Measurements from ENCODE around the gene GABRD.

Gene GABRD

DNA sequence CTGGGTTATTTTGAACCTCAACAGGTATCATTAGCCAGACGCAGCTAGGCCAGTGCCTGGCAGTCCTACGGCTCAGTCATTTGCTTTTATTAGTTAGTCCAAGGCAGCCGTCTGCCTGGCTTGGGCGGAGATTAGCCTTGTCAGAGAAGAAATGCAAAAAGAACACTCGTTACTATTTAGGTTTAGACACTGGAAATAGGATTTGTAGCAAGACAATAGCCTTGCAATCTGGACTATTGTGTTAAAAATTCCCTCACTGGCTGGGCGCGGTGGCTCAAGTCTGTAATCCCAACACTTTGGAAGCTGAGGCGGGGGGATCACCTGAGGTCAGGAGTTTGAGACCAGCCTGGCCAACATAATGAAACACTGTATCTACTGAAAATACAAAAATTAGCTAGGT lies 20.1 kb downstream of the GABRD start:
- DNase-seq (ENCODE audit: low spot score) = no peak

DNA sequence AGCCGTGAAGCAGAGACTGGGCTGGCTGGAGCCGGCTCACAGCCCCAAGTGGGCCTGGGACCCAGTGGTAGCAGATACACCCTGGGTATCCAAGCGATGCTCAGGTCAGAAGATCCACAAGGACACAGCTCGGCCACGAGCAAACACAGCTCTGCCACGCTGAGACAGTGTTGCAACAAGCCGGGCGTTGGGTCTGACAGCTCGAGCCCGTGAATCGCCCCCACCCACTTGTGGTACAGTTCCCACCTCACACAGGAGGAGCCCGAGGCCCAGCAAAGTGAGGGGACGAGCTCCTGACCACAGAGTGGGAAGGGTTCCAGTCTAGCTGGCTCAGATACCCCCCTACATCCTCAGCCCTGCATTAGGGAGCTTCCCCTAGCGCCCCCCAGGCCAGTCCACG lies 22.2 kb downstream of the GABRD start:
- no peak for DNase-seq (ENCODE audit: low spot score)

DNA sequence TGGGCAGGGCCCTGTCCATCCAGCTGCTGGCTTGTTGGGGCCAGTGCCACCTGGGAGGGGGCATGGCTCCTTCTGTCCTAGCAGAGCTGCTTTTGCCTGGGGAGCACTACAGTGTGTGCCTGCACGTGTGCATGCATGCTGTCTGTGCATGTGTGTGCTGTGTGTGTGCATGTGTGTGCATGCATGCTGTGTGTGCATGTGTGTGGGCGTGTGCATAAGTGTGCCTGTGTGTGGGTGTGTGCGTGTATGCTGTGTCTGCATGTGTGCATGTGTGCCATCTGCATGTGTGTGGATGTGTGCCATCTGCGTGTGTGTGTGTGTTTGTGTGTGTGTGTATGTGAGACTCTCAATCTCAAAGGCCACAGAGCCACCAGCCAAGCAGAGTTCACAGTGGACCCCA lies 22.7 kb downstream of the GABRD start:
- no peak for DNase-seq (ENCODE audit: low spot score)

DNA sequence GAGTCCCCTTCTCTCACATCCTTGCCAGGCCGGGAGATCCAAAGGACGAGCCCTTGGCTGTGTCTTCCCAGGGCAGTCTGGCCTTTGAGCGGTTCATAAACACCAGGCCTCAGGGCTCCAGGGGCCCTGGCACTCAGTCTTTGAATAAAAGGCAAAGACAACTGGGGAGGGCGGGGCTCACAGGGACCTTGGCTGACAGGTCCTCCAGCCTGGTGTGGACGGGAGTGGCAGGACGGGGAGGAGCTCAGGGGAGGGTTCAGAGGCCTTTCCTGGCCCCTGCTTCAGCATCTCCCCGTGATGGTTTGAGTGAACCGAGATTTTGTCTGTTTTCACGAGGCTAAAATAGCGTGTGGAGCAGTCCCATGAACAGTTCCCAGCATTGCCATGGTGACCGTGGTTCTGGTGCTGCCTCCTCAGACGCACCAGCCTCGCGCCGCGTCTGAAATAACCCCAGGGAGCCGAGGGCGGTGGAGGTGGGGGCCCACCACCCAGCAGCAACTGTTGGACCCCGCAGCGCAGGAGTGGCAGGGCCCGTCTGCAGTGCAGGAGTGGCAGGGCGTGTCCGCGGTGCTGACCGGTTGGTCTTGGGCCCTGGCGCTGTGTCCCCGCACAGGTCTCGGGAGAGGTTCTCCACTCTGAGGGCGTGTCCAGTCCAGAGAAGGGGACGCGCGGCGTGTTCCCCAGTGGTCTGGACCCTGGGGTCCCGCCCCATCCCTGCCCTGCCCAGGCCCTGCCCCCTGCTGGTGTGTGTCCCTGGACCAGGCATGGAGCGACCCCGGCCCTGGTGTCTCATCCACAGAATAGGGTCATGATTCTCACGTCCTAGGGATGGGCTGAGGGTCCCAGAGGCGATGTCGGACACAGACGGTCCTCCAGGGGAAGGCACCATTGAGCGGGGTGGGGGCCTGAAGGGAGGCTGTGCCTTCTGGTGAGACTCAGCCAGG lies 24.0 kb downstream of the GABRD start:
- DNase-seq (ENCODE audit: low spot score) = no peak

DNA sequence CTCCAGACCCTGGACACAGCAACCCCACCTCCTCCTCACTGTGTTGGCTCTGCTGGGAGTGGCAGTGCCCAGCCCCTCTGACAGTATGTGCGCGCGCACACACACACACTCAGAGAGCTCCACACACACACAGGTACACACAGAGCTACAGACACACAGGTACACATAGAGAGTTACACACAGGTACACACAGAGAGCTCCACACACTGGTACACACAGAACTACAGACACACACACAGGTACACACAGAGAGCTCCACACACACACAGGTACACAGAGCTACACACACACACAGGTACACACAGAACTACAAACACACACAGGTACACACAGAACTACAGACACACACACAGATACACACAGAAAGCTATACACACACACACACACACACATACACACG lies 24.7 kb downstream of the GABRD start:
- no peak for DNase-seq (ENCODE audit: low spot score)

DNA sequence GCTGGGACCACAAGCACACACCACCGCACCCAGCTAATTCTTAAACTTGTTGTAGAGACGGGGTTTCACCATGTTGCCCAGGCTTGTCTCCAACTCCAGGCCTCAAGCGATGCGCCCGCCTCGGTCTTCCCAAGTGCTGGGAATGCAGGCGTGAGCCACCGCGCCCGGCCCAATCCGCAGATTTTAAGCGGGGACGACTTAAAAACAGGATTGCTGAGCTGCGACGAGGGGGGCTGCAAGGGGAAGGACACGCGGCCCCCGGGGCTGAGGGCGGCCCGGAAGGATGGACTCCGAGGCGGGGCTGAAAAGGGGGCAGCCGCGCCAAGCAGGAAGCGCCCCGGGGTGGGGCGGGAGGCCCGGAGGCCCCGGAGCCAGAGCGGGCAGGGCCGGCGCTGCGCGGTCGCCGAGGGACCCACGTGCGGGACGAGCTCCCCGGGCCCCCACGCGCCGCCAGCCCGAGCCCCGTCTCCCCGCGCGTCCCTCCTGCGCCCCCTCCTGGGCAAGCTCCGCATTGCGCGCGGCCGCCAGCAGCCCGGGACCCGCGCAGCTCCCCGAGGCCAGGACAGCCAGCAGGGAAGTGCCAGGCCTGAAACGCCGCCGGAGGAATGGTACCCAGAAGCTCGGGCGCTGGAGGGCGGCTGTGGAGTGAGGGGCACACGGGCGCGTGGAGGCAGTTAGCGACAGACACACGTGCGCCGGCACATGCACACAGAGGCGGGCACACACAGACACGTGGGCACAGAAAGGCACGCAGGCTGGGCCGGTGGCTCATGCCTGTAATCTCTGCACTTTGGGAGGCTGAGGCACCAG lies 25.6 kb downstream of the GABRD start:
- peak; percentile 88 for DNase-seq (ENCODE audit: low spot score)

DNA sequence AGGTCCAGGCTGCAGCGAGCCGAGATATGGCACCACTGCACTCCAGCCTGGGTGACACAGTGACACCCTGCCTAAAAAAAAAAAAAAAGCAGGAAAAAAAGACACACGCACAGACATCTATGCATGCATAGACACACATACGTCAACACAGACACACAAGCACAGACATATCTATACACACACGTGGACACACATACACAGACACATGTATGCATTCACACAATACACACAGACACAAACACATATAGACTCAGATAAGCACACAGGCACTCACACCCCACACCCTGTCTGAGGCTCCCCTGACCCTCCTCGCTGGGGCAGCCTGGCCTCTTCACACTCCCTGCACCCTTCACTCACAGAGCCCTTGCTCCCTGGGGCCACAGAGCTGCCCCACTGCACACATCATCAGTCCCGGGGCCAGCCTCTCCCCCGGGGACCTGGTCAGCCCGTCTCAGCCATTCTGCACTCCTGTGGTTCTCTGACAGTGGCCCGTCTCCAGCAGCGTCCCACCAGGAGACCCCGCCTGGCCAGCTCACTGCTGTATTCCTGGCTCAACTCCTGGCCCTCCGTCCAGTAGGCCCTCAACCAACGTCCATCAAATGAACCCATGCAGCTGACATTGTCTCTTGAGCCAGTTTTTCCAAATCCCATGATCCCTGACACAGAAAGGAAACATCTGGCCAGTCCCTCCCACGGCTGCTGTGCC lies 26.5 kb downstream of the GABRD start:
- DNase-seq (ENCODE audit: low spot score) = no peak

DNA sequence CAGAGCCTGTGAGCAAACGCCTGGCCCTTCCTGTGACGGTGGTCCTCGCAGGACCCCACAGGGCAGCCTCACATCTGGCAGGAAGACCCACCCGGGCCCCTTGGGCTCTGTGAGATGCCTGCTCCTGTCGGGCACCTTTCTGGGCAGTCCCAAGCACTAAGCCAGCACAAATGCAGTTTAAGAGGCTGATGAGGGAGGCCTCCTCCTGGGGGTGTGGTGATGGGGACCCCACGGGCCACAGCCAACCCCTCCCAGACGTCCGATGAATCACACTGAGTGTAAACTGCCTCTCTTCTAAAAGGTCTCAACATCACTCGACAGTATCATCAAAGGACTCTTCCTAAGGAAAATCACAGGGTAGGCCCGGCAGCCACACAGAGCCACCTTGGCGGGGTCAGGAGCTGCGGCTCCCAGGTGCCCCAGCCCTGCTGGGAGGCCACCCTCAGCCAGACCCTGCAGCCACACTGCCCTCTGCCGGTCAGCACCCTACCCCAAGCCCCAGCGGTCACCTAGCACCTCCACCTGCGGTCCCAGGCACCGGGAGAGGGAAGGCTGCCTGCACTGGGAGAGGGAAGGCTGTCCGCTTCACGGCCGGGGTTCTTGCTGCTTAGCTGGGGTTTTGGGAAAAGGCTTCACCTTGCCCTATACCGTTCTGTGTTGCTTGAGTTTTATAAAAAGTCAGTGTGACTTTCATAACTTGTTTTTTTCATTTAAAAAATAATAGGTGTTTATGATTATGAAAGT lies 27.2 kb downstream of the GABRD start:
- DNase-seq (ENCODE audit: low spot score) = peak; percentile 83

DNA sequence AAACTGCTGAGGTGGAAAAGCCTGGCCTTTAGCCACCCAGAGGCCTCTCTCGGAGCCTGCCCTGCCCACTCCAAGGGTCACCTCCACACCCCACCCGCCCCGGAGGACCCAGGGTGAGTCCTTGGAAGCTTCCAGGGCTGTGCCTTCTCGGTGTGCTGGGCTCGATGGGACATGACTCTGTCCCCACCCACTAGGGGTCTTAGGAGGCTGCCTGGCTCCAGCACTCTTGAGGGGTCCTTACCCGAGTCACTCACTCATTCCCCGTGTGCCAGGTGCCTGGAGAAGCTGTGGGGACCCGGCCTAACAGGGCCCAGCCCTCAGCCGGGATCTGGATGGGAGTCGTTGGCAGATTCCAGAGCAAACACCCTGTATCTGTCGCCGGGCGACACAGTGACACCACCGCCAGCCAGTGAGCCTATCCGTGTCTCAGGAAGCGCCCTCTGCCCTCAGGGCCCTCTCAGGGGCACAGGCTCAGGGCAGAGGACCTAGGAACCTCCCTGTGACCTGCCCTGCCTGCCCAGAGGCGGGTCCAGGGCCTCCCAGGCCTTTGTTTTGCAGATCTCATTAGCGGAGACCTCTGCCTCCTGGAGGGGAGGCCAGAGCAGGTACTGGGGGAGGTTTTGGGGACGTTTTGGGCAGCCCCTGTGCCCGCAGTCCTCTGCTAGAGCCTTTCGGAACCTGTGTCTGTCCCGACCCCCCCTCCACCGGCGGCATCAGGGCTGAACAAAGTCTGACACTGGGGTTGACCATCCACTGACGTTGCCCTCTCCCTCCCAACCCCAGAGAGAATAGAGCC lies 28.0 kb downstream of the GABRD start:
- no peak for DNase-seq (ENCODE audit: low spot score)

DNA sequence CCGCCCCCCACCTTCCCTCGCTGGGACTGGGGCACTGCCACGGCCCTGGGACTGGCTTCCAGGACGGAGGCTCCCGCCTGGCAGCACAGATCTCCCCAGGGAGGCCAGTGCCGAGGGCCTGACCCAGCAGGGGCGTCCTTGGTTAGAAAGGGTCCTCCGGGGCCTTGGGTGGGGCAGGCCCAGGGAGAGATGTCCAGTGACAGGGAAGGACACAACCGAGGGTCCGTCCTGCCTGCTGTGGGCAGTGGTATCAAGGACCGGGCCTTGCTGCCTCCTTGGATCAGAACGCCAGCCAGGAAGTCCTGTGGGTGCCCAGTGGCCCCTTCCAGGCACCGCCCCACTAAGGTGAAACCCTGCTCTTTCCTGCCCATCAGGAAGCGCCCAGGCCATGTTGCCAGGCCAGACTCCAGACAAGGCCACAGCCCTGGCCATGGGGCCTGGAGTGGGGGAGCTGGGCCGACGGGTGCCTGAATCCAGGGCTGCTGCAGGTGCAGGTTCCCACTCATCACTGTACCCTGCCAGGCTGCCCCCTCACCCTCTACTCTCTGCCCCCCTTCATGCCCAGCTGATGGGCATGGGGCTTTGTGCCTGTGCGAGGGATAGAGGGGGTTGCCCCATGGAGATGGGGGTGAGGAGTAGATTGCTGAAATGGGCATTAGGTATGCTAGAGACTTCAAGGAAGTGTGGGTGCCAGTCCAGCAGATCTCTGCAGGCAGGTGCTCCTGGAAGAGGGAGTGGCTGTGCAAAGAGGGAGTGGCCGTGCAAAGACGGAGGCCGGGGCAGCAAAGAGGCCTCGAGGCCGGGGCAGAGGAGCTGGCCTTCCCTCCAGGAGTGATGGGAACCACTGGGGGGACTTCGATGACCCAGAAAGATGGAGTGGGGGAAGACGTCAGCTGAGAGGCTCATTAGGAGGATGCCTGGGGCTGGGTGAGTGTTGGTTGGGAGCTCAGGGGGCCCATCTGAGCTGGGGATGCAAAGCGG lies 28.9 kb downstream of the GABRD start:
- DNase-seq (ENCODE audit: low spot score) = no peak

DNA sequence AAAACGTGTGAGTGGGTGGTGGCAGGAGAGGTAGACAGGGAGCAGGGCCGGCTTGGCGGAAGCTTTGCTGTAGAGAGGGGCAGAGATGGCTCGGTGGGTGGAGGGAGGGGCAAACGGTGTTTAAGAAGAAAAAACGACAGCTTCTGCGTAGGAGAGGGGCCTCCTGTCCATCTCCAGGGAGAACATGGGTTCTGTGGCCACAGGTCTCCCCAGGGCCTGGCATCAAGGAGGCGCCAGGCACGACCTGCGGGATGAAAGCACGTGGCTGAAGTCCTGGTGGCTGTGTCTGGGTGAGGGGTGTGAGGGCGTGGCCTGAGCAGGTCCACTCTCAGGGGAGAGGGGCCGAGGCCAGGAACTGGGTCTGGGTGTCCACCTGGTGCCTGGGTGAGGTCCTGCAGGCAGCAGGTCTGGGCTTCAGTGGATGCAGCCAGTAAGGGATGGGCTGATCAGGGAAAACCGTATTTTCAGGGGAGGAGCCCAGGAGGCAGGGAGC lies 30.1 kb downstream of the GABRD start:
- DNase-seq (ENCODE audit: low spot score) = peak; percentile 82

DNA sequence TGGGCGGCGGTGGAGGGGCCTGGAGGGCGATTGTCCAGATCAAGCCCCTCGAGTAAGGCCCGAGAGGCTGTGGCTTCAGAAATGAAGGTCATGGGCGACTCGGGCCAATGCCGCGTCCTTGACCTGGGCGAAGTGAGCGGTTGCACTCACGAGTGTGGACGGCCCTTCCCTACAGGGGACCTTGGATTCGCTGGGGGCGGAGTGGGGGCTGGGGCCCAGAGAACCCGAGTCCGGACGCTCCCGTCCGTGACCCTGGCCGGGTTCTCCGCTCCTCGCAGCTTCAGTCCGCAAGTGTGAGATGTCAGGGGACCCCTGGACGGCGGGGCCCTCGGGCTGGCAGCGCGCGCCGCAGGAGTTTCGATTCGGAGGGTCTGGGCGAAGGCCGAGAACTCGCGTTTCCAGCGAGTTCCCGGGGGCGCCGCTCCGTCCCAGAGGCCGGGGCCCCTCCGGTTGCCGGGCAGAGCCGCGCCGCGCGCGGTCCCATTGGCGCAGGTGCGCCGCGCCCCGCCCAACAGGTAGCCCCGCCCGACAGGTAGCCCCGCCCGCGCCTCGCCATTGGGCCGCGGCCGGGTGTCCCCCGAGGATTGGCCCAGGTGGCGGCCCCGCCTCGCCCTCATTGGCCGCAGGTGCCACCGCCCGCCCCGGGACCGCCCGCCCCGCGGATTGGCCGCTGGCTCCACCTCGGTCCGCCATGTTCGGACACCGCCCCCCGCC lies 30.7 kb downstream of the GABRD start, which contains the start of gene PRKCZ:
Gene PRKCZ, plus strand, starts transcription at position 694 of the 714 bp plus-strand sequence. CDS start 220 bp downstream, outside the sequence.
- peak; percentile 95 for DNase-seq (ENCODE audit: low spot score)

DNA sequence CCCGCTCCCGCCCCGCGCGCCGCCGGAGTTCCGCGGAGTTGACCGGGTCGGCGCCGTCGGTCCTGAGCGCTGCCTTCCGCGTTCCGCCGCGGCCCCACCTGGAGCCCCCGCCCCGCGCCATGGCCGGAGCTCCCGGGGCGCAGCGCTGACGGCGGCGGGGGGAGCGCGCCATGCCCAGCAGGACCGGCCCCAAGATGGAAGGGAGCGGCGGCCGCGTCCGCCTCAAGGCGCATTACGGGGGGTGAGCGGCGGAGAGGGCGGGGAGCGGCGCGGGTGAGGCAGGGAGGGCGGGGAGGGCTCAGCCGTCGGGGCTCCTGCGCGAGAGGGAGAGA lies 31.3 kb downstream of the GABRD start:
- no peak for DNase-seq (ENCODE audit: low spot score)

DNA sequence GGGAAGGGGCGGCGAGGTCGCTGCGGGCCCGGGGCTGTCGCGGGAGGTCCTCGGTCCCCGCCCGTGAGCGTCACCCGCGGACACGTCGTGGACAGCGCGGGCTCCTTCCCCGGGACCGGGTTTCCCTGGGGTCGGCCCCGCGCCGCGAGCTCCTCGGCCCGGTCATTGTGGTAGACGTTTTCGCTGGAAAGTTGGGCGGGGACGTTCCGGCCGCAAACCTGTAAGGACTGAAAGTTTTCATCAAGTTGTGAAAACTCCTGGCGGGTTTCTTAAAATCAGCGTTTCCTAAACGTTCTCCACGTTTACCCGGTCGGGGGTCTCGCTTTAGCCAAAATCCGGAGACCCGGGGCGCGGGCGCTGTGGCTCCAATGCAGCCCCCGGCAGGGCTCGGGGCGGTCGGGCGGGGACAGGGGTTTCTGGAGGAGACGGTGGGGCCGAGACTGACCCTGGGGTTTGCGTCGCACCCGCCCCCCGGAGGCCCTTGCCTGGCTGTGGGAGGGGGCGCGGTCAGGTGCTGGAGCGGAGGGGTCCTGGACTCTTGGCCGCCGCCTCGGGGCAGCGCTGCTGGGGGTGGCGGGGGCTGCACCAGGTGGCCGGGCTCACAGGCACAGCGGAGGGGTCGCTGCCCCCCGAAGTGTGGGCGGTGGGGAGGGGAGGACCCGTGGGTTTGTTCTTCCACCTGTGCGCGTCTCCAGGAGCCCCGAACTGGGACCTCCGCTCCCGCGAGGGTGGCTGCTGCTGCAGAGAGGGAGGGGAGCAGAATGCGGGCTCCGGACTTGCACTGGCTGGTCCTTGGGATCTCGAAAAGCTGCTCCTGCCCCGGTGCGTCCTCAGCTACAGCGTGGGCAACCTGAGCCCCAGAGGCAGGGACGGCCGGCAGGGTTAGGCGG lies 31.9 kb downstream of the GABRD start:
- peak; percentile 66 for DNase-seq (ENCODE audit: low spot score)

DNA sequence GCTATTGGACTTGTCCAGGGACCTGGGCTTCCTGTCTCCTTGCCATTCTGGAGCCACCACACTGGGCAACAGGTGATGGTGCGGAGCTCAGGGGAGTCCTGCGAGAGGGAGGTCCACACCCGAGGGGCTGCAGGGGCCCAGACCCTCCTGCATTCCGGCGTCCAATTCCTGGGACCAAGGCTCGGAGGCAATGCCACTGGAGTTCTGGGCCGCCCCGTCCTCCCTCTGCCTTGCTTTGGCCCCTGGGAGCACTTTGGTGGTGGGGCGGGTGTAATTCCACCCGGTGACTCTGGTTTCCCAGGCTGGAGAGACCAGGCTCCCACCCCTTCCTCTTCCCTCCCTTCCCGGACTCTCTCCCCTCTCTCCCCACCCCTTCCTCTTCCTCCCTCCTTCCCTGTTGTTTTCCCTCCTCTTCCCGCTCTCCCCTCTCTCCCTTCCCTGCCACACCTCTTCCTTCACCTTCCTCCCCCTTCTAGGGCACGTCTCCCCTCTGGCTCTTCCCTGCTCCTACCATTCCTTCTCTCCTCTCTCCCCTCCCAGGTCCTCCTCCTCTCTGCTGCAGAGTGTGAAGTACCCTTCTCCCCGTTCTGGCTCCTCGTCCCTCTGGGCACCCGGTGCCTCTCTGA lies 33.0 kb downstream of the GABRD start:
- DNase-seq (ENCODE audit: low spot score) = no peak

DNA sequence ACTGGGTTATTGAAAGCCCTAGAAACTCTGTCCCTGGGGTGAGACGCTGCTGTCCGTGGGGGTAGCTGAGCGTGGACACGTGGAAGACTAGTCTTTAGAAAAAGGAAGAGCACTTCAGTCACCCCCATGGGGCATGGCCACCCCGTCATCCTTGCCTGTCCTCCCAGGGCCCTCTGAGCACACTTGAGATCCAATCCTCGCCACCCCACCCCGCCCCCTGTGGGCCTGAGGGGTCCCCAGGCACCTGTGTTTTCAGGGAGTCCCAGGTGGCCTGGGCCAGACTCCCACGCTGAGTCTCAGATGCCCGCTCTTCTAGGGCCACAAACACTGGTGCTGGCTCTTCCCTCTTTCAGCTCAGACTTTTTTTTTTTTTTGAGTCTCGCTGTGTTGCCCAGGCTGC lies 33.6 kb downstream of the GABRD start:
- DNase-seq (ENCODE audit: low spot score) = no peak

DNA sequence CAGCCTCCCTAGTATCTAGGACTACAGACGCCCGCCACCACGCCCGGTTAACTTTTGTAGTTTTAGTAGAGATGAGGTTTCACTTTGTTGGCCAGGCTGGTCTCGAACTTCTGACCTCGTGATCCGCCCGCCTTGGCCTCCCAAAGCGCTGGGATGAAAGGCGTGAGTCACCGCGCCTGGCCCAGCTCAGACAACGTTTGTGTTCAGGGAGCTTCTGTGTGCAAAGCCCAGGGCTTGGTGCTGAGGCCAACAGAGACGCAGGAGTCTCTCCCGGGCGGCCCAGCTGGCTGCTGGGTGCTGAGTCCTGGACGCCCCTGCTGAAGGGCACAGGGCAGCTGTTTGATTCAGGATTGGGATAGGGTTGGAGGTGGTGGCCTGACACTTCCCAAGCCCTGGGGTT lies 34.1 kb downstream of the GABRD start:
- DNase-seq (ENCODE audit: low spot score) = no peak

Measured in ecto neural progenitor cell (in vitro differentiated cells).